GM12875 (cell line): ENCODE data around the gene RPTOR.

Source experiments
- H3K4me3 ChIP-seq: one replicate; pipeline ENCODE4 v1.5.1; 2011; ENCODE audit warnings: low read depth, low read length, control low read depth
- TF ChIP-seq, protein P1 (sequence below): IDR thresholded peaks from 2 replicates; pipeline ENCODE4 v1.5.1; 2011; ENCODE audit warnings: low read depth, mild to moderate bottlenecking, control low read depth, inconsistent platforms, low read length, moderate library complexity, borderline replicate concordance; ENCODE audit not compliant: insufficient read depth

The RPTOR gene

DNA sequence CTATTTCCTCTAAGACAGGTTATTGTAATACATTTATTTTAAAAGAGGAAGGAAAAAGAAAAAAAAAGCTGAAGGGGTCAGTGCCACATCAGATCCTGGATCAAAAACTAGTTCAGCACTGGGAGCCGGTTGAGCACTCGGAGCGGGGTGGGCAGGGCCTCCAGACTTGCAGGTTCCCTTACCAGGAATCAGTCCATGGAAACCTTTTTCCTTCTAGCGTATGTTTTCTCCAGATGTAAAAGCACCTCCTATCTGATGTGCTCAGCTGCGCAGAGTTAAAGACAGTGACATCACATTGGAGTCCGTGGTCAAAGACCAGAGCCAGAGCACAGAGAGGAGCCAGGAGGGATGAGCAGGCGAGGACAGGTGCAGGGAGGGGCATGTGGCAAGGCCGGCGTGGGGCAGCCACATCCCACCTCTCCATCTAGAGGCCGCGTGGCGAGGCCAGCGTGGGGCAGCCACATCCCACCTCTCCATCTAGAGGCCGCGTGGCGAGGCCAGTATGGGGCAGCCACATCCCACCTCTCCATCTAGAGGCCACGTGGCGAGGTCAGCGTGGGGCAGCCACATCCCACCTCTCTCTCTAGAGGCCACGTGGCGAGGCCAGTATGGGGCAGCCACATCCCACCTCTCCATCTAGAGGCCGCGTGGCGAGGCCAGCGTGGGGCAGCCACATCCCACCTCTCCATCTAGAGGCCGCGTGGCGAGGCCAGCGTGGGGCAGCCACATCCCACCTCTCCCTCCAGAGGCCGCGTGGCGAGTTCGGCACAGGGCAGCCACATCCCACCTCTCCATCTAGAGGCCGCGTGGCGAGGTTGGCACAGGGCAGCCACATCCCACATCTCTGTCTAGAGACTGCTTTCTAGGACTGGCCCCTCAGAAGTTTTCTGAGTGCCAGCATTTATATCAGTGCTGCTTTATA, 280.2 kb downstream of the RPTOR start:
- TF ChIP-seq, protein P1, sequence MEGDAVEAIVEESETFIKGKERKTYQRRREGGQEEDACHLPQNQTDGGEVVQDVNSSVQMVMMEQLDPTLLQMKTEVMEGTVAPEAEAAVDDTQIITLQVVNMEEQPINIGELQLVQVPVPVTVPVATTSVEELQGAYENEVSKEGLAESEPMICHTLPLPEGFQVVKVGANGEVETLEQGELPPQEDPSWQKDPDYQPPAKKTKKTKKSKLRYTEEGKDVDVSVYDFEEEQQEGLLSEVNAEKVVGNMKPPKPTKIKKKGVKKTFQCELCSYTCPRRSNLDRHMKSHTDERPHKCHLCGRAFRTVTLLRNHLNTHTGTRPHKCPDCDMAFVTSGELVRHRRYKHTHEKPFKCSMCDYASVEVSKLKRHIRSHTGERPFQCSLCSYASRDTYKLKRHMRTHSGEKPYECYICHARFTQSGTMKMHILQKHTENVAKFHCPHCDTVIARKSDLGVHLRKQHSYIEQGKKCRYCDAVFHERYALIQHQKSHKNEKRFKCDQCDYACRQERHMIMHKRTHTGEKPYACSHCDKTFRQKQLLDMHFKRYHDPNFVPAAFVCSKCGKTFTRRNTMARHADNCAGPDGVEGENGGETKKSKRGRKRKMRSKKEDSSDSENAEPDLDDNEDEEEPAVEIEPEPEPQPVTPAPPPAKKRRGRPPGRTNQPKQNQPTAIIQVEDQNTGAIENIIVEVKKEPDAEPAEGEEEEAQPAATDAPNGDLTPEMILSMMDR, result no peak
- H3K4me3 ChIP-seq, result no peak overlapping the region

DNA sequence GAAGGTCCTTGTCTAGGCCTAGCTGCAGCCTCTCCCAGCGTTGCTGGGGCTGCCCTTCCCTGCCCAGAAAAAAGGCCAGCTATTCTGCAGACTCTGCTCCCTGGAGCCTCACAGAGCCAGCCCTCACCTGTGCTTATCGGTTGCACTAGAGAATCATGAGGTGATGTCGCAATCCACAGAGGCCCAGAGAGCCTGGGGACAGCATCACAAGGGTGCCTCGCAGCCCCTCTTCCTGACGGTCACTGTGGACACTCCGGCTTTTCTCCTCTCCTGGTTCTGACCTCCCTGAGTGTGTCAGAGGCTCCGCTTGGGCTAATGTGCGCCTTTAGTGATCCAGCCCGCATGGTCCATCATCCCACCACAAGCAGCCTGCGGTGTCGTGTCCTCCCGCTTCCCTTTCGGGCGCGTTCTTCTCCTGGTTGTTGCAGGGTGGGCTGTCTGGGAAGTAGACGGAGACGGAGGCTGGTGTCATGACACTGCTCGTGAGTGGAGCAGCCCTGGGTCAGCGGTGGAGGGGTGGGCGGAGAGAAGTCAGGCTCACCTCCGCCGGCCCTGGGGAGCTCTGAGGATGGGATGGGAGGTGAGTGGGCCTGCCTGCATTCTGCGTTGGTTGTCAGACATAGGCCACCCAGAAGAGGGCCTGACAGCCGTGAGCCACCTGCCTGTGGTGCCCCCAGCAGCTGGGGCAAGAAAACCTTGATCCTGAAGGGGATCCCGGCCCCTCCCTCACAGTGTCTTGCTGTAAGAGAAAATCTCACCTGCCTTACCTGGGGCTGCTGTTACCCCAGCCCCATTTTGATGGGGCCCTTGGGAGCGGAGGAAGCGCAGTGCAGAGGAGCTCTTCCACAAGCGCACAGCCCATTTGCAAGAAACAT, 281.1 kb downstream of the RPTOR start:
- no peak overlapping the region for H3K4me3 ChIP-seq
- TF ChIP-seq, protein P1, result no peak

DNA sequence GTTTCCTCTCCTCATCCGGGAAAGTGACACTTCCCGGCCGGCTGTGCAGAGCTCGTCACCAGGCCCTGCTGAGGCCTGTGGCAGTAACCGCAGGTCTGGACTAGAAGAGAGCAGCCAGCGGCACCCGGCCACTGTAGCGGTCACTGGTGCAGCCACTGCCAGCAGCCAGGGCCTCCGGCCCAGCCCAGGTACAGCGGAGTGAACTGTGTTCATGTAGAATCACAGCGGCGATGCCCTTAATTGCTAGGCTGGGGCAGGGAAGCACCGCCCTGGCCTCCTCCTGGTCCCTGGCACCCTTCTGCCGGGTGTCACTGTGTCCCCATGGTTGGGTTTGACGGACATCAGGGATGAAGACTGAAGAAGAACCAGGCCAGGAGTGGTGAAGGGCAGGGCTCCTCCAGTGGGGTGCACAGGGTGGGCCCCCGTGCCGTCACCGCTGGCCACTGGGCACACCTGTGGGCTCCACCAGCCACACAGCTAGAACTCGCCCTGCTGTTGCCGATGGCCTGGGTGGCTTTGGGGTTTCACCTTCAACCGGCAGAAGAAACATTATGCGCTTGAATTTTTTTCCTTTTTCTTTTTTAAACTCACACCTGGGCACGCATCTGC, 281.8 kb downstream of the RPTOR start:
- TF ChIP-seq, protein P1, result no peak
- H3K4me3 ChIP-seq, result no peak overlapping the region

DNA sequence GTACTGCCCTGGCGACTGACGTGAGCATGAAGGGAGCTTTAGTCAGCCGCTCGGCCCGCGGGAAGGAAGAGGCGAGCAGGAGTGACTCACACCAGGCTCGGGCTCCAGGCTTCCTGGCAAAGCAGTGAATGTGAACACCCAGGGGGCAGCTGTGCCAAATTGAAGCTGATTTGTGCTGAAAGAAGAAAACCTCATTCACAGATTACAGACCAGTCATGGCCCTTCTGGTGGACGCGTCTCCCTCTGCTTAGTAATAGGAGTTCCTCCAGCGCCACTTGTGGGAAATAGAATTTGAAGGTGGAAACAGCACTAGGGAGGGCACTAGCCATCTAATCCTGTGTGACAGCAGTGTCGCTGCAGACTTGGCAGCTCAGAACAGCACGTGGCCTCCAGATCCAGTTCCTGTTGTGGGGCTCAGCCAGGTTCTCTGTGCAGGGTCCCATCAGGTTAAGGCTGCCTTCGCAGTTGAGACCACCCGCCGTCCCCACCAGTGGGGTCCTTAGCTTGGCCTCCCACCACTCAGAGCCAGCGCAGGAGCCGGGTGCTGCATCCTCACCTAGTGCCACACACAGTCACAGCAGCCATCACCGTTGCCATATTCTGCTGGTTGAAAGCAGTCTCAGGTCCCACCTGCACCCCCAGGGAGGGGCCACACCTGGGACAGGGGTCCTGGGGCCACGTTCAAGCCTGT, 282.5 kb downstream of the RPTOR start:
- no peak overlapping the region for H3K4me3 ChIP-seq
- TF ChIP-seq, protein P1, result no peak

DNA sequence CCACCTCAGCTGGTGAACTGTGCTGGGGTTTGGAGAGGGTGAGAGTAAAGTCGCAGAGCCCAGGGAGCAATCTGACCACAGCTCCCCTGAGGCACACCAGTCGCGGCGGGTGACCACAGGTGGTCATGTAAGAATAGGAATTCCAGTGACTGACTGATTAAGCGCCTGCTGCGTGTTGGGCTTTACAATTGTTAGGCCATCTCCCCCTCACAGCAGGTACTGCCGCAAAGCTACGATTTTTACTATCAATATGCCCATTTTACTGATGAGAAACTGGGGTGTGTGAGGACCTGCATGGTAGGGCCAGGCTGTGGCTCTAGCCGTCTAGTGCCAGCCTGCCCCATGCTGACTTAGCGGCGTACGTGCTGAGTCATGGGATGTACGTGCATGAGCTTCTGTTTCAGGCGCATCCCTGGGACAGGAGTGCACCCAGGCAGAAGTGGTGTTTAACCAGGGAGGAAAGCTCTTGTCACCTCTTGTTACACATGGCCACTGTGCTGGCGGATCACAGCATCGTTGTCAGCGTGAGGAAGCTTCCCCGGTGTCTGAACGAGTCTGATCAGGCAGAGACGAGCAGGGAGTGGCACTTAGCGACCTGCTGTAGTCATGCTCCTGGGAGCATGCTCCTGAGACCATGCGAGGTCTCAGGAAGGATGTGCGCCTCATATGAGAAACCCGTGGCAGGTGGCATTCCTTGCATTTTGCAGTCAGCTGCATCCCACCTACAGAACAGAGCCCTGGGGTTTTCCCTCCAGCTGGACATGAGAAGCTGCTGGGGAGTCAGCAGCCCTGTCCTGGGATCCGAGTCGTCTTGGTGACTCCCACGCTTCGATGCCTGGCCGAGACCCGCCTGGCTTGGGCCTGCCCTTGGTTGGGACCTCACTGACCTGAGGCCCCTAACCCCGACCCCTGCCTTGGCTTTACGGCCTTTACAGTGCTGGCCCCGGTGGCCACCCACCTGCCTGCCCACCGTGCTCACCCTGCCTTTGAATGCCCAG, 283.3 kb downstream of the RPTOR start:
- TF ChIP-seq, protein P1, result no peak
- no peak overlapping the region for H3K4me3 ChIP-seq

DNA sequence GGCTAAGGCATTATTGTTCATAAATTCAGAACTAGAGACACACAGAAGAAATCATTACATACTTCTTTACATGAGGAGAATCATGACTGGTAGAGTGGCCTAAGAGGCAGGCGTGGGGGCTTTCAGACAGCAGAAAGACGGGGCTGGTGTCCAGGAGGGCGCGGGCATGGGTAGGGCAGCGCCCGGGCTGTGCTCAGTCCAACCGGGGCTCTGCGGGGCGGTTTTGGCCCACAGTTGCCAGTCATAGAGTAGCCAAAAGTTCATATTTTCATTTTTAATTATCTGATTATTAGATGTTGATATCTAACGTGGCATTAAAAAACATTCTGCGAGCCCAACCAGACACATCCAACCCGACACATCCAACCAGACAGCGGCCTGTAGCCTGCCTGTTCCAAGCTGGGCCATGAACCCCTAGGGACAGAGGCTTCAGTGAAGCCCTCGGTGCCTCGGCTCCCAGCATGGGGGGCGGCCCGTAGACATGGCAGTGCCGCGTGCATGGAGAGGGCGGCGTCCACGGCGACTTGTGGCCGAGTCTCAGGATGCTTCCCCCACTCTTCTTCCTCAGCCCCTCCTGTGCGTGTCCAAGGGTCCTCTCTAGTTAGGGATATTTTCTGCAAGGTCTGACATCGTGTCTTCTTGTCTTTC, 284.7 kb downstream of the RPTOR start:
- no peak overlapping the region for H3K4me3 ChIP-seq
- TF ChIP-seq, protein P1, result no peak
